A673 (cell line): ENCODE results near the gene PCP2. TPM values are rescaled to one million over a fixed set of nuclear protein-coding genes. Genes with fewer than 3 reads are reported as not detected.

Source experiments
- BruUV-seq: library from RNA; stranded (reverse); fragments of 400-500 nt; replicated peaks from 2 replicates; lab custom pipeline; 2021; lab: Mats Ljungman, UMichigan
- CTCF ChIA-PET: fragments of 300-600 bp; sonication (Branson Sonifier 250); formaldehyde crosslinking; loops from one replicate; lab custom pipeline; 2022; ENCODE audit warnings: antibody characterized with exemption; lab: Charles Lee
- POLR2A ChIA-PET: fragments of 300-600 bp; sonication (Branson Sonifier 250); formaldehyde crosslinking; loops from one replicate; lab custom pipeline; 2022; ENCODE audit warnings: antibody characterized with exemption; ENCODE audit not compliant: low non-redundant PET; lab: Charles Lee
- DNase-seq: peaks from one replicate; pipeline ENCODE4 v3.0.0-alpha.2; 2015; ENCODE audit warnings: low spot score
- H3K27ac ChIP-seq: fragments of 200-600 bp; sonication (generic); 2 replicates; pipeline ENCODE4 v1.5.1; 2016; ENCODE audit warnings: mixed run types, low read depth, mild to moderate bottlenecking, mixed read lengths, antibody characterized with exemption, low read length; ENCODE audit not compliant: poor library complexity, severe bottlenecking
- H3K27me3 ChIP-seq: fragments of 200-600 bp; sonication (generic); replicated peaks from 2 replicates; pipeline ENCODE4 v1.6.1; 2017; ENCODE audit warnings: mixed run types, low read depth, mild to moderate bottlenecking, mixed read lengths, antibody characterized with exemption, low read length; ENCODE audit not compliant: insufficient read depth, poor library complexity
- H3K36me3 ChIP-seq: fragments of 200-600 bp; sonication (generic); 2 replicates; pipeline ENCODE4 v1.6.1; 2016; ENCODE audit warnings: mixed run types, mild to moderate bottlenecking, mixed read lengths, antibody characterized with exemption, low read length; ENCODE audit not compliant: insufficient read depth, poor library complexity, severe bottlenecking
- H3K4me1 ChIP-seq: fragments of 200-600 bp; sonication (generic); 2 replicates; pipeline ENCODE4 v1.6.1; 2017; ENCODE audit warnings: mixed run types, mild to moderate bottlenecking, mixed read lengths, antibody characterized with exemption, low read length; ENCODE audit not compliant: insufficient read depth, poor library complexity, severe bottlenecking
- H3K4me3 ChIP-seq: fragments of 200-600 bp; sonication (generic); 2 replicates; pipeline ENCODE4 v1.5.1; 2016; ENCODE audit warnings: low read depth, mixed run types, mild to moderate bottlenecking, mixed read lengths, low read length; ENCODE audit not compliant: poor library complexity, severe bottlenecking
- H3K9me3 ChIP-seq: fragments of 200-600 bp; sonication (generic); 2 replicates; pipeline ENCODE4 v1.6.1; 2016; ENCODE audit warnings: mixed run types, low read depth, mild to moderate bottlenecking, mixed read lengths, antibody characterized with exemption, low read length; ENCODE audit not compliant: poor library complexity, severe bottlenecking
- EZH2 ChIP-seq: fragments of 200-600 bp; sonication (generic); IDR thresholded peaks from 2 replicates; pipeline ENCODE4 v1.6.1; 2017; ENCODE audit warnings: borderline replicate concordance, low read depth, mild to moderate bottlenecking, mixed read lengths, antibody characterized with exemption, low read length; ENCODE audit not compliant: poor library complexity, severe bottlenecking
- intact Hi-C: fragments of 100-400 bp; cut with micrococcal nuclease; formaldehyde crosslinking; loops from one replicate; pipeline ENCODE4 v1.10.0; 2022; ENCODE audit not compliant: unreplicated experiment
- total RNA-seq: library from RNA; stranded (reverse); gene quantifications from 2 replicates; pipeline ENCODE4 v1.2.3, GENCODE V29; 2021
- TF ChIP-seq, protein P1 (sequence below): fragments of 300-800, 200-600 bp; sonication (generic); conservative IDR thresholded peaks from 2 replicates; pipeline ENCODE4 v1.5.1; 2017; ENCODE audit warnings: low read depth, mild to moderate bottlenecking, antibody characterized with exemption, low read length, moderate library complexity, mixed read lengths

Gene PCP2
- total RNA-seq, 1 experiment from 2014 or later, result not detected

DNA sequence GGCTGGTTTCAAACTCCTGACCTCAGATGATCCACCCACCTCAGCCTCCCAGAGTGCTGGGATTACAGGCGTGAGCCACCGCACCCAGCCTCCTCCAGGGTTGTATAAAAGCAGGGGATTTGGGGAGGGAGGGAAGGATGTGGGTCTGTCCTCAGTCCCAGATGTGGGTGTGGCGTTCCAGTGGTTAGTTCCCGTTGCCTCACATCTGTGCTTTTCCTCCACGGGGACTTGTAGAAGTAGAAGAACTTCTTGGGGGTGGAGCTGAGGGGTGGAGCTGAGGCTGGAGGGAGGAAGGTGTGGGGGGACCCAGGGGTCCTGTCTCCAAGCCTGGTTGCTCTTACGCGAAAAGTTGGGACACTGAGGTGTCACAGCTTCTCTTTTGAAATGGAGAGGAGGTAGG, 42.9 kb upstream of the PCP2 start:
- Histone ChIP-seq H3K9me3 (no peaks in the 10 kb centered on the region), H3K36me3 (no peaks in the 10 kb centered on the region), H3K4me3 (peak overlapping the region; percentile 33), H3K4me1 (peaks cover 18% of the 10 kb centered on the region), H3K27ac (peak overlapping the region; percentile 7), H3K27me3 (no peaks in the 10 kb centered on the region)
- POLR2A ChIA-PET, result no interaction called here
- no TSS peak for BruUV-seq
- intact Hi-C loops, result no loop called here
- DNase-seq, result peak; percentile 58
- TF ChIP-seq EZH2, result no peak
- TF ChIP-seq, protein P1, sequence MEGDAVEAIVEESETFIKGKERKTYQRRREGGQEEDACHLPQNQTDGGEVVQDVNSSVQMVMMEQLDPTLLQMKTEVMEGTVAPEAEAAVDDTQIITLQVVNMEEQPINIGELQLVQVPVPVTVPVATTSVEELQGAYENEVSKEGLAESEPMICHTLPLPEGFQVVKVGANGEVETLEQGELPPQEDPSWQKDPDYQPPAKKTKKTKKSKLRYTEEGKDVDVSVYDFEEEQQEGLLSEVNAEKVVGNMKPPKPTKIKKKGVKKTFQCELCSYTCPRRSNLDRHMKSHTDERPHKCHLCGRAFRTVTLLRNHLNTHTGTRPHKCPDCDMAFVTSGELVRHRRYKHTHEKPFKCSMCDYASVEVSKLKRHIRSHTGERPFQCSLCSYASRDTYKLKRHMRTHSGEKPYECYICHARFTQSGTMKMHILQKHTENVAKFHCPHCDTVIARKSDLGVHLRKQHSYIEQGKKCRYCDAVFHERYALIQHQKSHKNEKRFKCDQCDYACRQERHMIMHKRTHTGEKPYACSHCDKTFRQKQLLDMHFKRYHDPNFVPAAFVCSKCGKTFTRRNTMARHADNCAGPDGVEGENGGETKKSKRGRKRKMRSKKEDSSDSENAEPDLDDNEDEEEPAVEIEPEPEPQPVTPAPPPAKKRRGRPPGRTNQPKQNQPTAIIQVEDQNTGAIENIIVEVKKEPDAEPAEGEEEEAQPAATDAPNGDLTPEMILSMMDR, result no peak
- CTCF ChIA-PET, result interaction anchor here (0.5 to 1.2 kb wide), 2 partner anchors 24 to 322 kb away, joined by 3 read pairs; no protein-coding TSS in a partner anchor

DNA sequence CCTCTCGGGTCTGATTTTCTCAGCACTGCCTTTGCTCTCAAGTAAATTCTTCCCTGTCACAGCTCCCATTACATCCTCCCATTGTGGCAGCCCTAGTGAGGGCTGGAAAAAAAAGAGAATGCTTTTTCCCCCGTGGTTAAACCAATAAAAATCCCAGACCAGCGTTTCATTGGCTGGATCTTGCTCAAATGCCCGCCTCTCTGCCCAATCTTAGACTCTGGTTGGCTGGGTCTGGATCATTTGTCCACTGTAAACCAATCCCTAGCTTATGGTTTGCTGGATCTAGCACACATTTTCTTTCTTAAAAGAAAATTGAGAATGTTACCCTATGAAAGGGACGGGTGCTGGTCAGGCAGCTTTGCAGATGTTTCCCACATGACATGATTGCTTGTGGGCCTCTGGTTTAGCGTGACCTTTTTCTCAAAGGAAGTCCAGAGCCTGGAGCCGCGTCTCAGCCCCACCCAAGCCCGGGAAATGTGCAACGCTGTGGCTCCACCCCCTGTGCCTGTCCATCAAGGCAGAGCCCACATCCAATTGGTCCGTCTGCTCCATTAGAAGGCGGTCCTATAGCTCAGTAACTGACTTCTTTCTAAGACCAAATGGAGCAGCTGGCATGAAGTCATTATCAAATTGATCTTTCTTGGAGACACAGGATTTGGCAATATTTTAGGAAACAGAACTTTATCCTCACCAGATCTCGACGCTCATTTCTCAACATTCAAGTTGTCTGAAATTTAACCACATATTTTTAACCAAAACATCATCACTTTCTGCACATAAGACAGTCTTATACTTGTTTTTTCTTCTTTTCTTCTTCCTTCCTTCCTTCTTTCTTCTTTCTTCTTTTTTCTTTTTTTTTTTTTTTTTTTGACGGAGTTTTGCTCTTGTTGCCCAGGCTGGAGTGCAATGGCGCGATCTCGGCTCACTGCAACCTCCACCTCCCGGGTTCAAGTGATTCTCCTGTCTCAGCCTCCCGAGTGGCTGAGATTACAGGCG, 40.8 kb upstream of the PCP2 start:
- no TSS peak for BruUV-seq
- H3K36me3 ChIP-seq, result no peaks in the 10 kb centered on the region
- no peaks in the 10 kb centered on the region for H3K9me3 ChIP-seq
- H3K27ac ChIP-seq, result no peak overlapping the region
- peak; percentile 86 for DNase-seq
- peaks cover 14% of the 10 kb centered on the region for H3K4me1 ChIP-seq
- CTCF ChIA-PET, result interaction anchor here (0.7 kb wide), 1 partner anchor 25 kb away, joined by 3 read pairs; no protein-coding TSS in a partner anchor
- TF ChIP-seq, protein P1, result no peak
- no peak for TF ChIP-seq EZH2
- POLR2A ChIA-PET, result interaction anchor here (0.5 kb wide), 1 partner anchor 82 kb away, joined by 3 read pairs; no protein-coding TSS in a partner anchor
- H3K4me3 ChIP-seq, result no peak overlapping the region
- no peaks in the 10 kb centered on the region for H3K27me3 ChIP-seq
- intact Hi-C loops, result no loop called here

DNA sequence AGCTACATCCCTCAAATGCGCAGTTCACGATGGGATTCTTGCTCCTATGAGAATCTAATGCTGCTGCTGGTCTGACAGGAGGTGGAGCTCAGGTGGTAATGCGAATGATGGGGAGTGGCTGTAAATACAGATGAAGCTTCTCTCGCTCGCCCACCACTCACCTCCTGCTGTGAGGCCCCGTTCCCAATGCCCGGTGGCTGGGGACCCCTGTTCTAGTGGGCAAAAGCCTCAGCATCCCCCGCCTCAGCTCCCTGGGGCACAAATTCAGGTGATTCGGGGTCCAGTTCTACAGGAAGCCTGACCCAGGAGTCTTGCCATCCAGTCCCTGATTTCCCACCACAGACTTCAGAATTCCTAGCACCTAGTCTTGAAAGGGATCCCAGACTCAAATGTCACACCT, 39.0 kb upstream of the PCP2 start:
- H3K9me3 ChIP-seq, result no peaks in the 10 kb centered on the region
- no peaks in the 10 kb centered on the region for H3K36me3 ChIP-seq
- CTCF ChIA-PET, result no interaction called here
- POLR2A ChIA-PET, result no interaction called here
- H3K27ac ChIP-seq, result no peak overlapping the region
- no TSS peak for BruUV-seq
- no peak overlapping the region for H3K4me3 ChIP-seq
- TF ChIP-seq, protein P1, result no peak
- no peak for TF ChIP-seq EZH2
- no peaks in the 10 kb centered on the region for H3K27me3 ChIP-seq
- intact Hi-C loops, result no loop called here
- no peak for DNase-seq
- H3K4me1 ChIP-seq, result peaks cover 12% of the 10 kb centered on the region
